GM12878 (cell line): Measurements from ENCODE around the gene GNPTAB.

ENCODE experiments used
- CBX3 ChIP-seq: fragments of 200-600 bp; sonication (generic); IDR thresholded peaks from 2 replicates; pipeline ENCODE4 v1.6.1; 2016; ENCODE audit warnings: low read depth, borderline replicate concordance
- CEBPB ChIP-seq, 2 experiments: fragments of 150-350 bp in 1 of 2; IDR thresholded peaks; 2 replicates each; pipeline ENCODE4 v1.6.1; 2012 to 2014; ENCODE audit warnings: low read depth in 2 of 2, low read length in 2 of 2, borderline replicate concordance in 1 of 2, inconsistent platforms in 1 of 2
- EZH2 ChIP-seq: IDR thresholded peaks from 2 replicates; pipeline ENCODE4 v1.6.1; 2012; ENCODE audit warnings: low read depth, mild to moderate bottlenecking, control low read depth, inconsistent platforms, low read length, borderline replicate concordance; ENCODE audit not compliant: control insufficient read depth
- POLR2AphosphoS5 ChIP-seq: IDR thresholded peaks from 2 replicates; pipeline ENCODE4 v1.6.1; 2011; ENCODE audit warnings: mild to moderate bottlenecking, low read length, inconsistent platforms
- POU2F2 ChIP-seq: IDR thresholded peaks from 3 replicates; pipeline ENCODE4 v1.6.1; 2011; ENCODE audit warnings: low read depth, mild to moderate bottlenecking, low read length, borderline replicate concordance
- TF ChIP-seq, protein P1 (sequence below), 3 experiments: IDR thresholded peaks in 2 of 3; conservative IDR thresholded peaks in 1 of 3; 2 replicates each; pipeline ENCODE4 v1.5.1; 2011; ENCODE audit warnings: low read depth in 3 of 3, low read length in 3 of 3, mild to moderate bottlenecking in 3 of 3, control low read depth in 2 of 3, moderate library complexity in 2 of 3, inconsistent platforms in 1 of 3, mixed read lengths in 1 of 3; ENCODE audit not compliant: control insufficient read depth in 2 of 3, insufficient read depth in 1 of 3; ENCODE audit errors: extremely low read depth in 1 of 3
- TF ChIP-seq, protein P2 (sequence below): IDR thresholded peaks from 2 replicates; pipeline ENCODE4 v1.6.1; 2012; ENCODE audit warnings: mild to moderate bottlenecking, low read depth, low read length
- TF ChIP-seq, protein P3 (sequence below): fragments of 450-650 bp; formaldehyde crosslinking; IDR thresholded peaks from 2 replicates; pipeline ENCODE4 v1.5.0; 2022; ENCODE audit warnings: mild to moderate bottlenecking, missing genetic modification characterization
- TF ChIP-seq, protein P4 (sequence below): fragments of 450-650 bp; IDR thresholded peaks from 2 replicates; pipeline ENCODE4 v1.6.1; 2018; ENCODE audit warnings: mild to moderate bottlenecking, low read depth, moderate library complexity; ENCODE audit not compliant: partially characterized antibody
- TF ChIP-seq, protein P5 (sequence below): IDR thresholded peaks from 2 replicates; pipeline ENCODE4 v1.6.1; 2012; ENCODE audit warnings: low read depth, low read length, improper control_type of control experiment

DNA sequence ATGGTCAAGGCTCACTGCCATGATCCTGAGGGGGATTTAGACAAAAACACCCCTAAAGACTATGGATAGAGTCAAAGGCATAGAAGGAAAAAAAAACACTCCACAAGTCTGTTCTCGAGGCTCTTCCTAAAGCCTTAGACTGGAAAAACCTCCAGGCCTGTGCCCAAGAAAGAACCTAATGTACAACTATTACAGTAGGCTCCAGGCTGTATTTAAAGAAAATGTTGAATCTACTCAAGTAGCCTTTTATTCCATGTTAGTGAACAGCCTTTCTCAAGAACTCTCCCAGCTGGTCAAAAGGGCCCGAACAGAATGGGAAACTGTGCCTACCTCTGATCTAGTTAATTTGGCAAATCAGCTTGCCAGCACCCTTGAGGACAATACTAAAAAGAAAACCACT, 28.3 kb downstream of the GNPTAB start:
- TF ChIP-seq POU2F2: no peak
- no peak for TF ChIP-seq EZH2
- TF ChIP-seq, protein P1, sequence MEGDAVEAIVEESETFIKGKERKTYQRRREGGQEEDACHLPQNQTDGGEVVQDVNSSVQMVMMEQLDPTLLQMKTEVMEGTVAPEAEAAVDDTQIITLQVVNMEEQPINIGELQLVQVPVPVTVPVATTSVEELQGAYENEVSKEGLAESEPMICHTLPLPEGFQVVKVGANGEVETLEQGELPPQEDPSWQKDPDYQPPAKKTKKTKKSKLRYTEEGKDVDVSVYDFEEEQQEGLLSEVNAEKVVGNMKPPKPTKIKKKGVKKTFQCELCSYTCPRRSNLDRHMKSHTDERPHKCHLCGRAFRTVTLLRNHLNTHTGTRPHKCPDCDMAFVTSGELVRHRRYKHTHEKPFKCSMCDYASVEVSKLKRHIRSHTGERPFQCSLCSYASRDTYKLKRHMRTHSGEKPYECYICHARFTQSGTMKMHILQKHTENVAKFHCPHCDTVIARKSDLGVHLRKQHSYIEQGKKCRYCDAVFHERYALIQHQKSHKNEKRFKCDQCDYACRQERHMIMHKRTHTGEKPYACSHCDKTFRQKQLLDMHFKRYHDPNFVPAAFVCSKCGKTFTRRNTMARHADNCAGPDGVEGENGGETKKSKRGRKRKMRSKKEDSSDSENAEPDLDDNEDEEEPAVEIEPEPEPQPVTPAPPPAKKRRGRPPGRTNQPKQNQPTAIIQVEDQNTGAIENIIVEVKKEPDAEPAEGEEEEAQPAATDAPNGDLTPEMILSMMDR (IDR thresholded peaks at IDR 0.05 in 2 of 3, conservative IDR thresholded peaks at IDR 0.05 in 1 of 3; ENCODE audit: control insufficient read depth in 2 of 3, extremely low read depth in 1 of 3, insufficient read depth in 1 of 3, low read depth in 3 of 3, low read length in 3 of 3): no peak
- TF ChIP-seq, protein P2, sequence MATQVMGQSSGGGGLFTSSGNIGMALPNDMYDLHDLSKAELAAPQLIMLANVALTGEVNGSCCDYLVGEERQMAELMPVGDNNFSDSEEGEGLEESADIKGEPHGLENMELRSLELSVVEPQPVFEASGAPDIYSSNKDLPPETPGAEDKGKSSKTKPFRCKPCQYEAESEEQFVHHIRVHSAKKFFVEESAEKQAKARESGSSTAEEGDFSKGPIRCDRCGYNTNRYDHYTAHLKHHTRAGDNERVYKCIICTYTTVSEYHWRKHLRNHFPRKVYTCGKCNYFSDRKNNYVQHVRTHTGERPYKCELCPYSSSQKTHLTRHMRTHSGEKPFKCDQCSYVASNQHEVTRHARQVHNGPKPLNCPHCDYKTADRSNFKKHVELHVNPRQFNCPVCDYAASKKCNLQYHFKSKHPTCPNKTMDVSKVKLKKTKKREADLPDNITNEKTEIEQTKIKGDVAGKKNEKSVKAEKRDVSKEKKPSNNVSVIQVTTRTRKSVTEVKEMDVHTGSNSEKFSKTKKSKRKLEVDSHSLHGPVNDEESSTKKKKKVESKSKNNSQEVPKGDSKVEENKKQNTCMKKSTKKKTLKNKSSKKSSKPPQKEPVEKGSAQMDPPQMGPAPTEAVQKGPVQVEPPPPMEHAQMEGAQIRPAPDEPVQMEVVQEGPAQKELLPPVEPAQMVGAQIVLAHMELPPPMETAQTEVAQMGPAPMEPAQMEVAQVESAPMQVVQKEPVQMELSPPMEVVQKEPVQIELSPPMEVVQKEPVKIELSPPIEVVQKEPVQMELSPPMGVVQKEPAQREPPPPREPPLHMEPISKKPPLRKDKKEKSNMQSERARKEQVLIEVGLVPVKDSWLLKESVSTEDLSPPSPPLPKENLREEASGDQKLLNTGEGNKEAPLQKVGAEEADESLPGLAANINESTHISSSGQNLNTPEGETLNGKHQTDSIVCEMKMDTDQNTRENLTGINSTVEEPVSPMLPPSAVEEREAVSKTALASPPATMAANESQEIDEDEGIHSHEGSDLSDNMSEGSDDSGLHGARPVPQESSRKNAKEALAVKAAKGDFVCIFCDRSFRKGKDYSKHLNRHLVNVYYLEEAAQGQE: no peak
- TF ChIP-seq, protein P3, sequence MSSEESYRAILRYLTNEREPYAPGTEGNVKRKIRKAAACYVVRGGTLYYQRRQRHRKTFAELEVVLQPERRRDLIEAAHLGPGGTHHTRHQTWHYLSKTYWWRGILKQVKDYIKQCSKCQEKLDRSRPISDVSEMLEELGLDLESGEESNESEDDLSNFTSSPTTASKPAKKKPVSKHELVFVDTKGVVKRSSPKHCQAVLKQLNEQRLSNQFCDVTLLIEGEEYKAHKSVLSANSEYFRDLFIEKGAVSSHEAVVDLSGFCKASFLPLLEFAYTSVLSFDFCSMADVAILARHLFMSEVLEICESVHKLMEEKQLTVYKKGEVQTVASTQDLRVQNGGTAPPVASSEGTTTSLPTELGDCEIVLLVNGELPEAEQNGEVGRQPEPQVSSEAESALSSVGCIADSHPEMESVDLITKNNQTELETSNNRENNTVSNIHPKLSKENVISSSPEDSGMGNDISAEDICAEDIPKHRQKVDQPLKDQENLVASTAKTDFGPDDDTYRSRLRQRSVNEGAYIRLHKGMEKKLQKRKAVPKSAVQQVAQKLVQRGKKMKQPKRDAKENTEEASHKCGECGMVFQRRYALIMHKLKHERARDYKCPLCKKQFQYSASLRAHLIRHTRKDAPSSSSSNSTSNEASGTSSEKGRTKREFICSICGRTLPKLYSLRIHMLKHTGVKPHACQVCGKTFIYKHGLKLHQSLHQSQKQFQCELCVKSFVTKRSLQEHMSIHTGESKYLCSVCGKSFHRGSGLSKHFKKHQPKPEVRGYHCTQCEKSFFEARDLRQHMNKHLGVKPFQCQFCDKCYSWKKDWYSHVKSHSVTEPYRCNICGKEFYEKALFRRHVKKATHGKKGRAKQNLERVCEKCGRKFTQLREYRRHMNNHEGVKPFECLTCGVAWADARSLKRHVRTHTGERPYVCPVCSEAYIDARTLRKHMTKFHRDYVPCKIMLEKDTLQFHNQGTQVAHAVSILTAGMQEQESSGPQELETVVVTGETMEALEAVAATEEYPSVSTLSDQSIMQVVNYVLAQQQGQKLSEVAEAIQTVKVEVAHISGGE: no peak
- TF ChIP-seq CEBPB (IDR thresholded peaks at IDR 0.05; ENCODE audit: borderline replicate concordance in 1 of 2, low read depth in 2 of 2, low read length in 2 of 2): no peak
- TF ChIP-seq CBX3: no peak
- TF ChIP-seq, protein P4, sequence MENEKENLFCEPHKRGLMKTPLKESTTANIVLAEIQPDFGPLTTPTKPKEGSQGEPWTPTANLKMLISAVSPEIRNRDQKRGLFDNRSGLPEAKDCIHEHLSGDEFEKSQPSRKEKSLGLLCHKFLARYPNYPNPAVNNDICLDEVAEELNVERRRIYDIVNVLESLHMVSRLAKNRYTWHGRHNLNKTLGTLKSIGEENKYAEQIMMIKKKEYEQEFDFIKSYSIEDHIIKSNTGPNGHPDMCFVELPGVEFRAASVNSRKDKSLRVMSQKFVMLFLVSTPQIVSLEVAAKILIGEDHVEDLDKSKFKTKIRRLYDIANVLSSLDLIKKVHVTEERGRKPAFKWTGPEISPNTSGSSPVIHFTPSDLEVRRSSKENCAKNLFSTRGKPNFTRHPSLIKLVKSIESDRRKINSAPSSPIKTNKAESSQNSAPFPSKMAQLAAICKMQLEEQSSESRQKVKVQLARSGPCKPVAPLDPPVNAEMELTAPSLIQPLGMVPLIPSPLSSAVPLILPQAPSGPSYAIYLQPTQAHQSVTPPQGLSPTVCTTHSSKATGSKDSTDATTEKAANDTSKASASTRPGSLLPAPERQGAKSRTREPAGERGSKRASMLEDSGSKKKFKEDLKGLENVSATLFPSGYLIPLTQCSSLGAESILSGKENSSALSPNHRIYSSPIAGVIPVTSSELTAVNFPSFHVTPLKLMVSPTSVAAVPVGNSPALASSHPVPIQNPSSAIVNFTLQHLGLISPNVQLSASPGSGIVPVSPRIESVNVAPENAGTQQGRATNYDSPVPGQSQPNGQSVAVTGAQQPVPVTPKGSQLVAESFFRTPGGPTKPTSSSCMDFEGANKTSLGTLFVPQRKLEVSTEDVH: no peak
- TF ChIP-seq, protein P5, sequence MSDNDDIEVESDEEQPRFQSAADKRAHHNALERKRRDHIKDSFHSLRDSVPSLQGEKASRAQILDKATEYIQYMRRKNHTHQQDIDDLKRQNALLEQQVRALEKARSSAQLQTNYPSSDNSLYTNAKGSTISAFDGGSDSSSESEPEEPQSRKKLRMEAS: no peak
- TF ChIP-seq POLR2AphosphoS5: no peak
